ENCODE results near the gene MAD1L1. TPM values are rescaled to one million over a fixed set of nuclear protein-coding genes. Genes with fewer than 3 reads are reported as not detected.

MAD1L1 gene
- polyA plus RNA-seq, 4 donors, result 22.6 to 26.9 (median 24.6) TPM

- no peak for DNase-seq (ENCODE audit: low read depth in 4 of 4, low spot score in 3 of 4)
Measured at GRCh38 chr7:2145835-2146580, 86.7 kb downstream of the MAD1L1 start.

GRCh38 chr7:2144926-2145325, 87.8 kb downstream of the MAD1L1 start:
- DNase-seq (ENCODE audit: low read depth in 4 of 4, low spot score in 3 of 4), result no peak

GRCh38 chr7:2143981-2144595, 88.7 kb downstream of the MAD1L1 start:
- no peak for DNase-seq (ENCODE audit: low read depth in 4 of 4, low spot score in 3 of 4)

GRCh38 chr7:2143450-2143849, 89.3 kb downstream of the MAD1L1 start:
- DNase-seq (ENCODE audit: low read depth in 4 of 4, low spot score in 3 of 4), result no peak

GRCh38 chr7:2142386-2142785, 90.4 kb downstream of the MAD1L1 start:
- DNase-seq (ENCODE audit: low read depth in 4 of 4, low spot score in 3 of 4), result no peak

GRCh38 chr7:2141651-2142050, 91.1 kb downstream of the MAD1L1 start:
- DNase-seq (ENCODE audit: low read depth in 4 of 4, low spot score in 3 of 4), result no peak

GRCh38 chr7:2141021-2141410, 91.7 kb downstream of the MAD1L1 start:
- no peak for DNase-seq (ENCODE audit: low read depth in 4 of 4, low spot score in 3 of 4)

GRCh38 chr7:2140216-2141020, 92.3 kb downstream of the MAD1L1 start:
- DNase-seq (ENCODE audit: low read depth in 4 of 4, low spot score in 3 of 4), result no peak

- no peak for DNase-seq (ENCODE audit: low read depth in 4 of 4, low spot score in 3 of 4)
Measured at GRCh38 chr7:2139004-2139699, 93.6 kb downstream of the MAD1L1 start.

GRCh38 chr7:2138146-2138765, 94.5 kb downstream of the MAD1L1 start:
- no peak for DNase-seq (ENCODE audit: low read depth in 4 of 4, low spot score in 3 of 4)

- DNase-seq (ENCODE audit: low read depth in 4 of 4, low spot score in 3 of 4), result no peak
Measured at GRCh38 chr7:2134740-2135139, 98.0 kb downstream of the MAD1L1 start.

GRCh38 chr7:2132243-2132642, 100.5 kb downstream of the MAD1L1 start:
- no peak for DNase-seq (ENCODE audit: low read depth in 4 of 4, low spot score in 3 of 4)

- no peak for DNase-seq (ENCODE audit: low read depth in 4 of 4, low spot score in 3 of 4)
Measured at GRCh38 chr7:2131800-2132199, 100.9 kb downstream of the MAD1L1 start.

GRCh38 chr7:2131341-2131740, 101.4 kb downstream of the MAD1L1 start:
- DNase-seq (ENCODE audit: low read depth in 4 of 4, low spot score in 3 of 4), result no peak

- no peak for DNase-seq (ENCODE audit: low read depth in 4 of 4, low spot score in 3 of 4)
Measured at GRCh38 chr7:2130096-2130375, 102.7 kb downstream of the MAD1L1 start.

GRCh38 chr7:2129323-2130095, 103.2 kb downstream of the MAD1L1 start:
- DNase-seq (ENCODE audit: low read depth in 4 of 4, low spot score in 3 of 4), result no peak

GRCh38 chr7:2128601-2129322, 104.0 kb downstream of the MAD1L1 start:
- DNase-seq (ENCODE audit: low read depth in 4 of 4, low spot score in 3 of 4), result no peak

- DNase-seq (ENCODE audit: low read depth in 4 of 4, low spot score in 3 of 4), result no peak
Measured at GRCh38 chr7:2126621-2127020, 106.1 kb downstream of the MAD1L1 start.

GRCh38 chr7:2125931-2126330, 106.8 kb downstream of the MAD1L1 start:
- DNase-seq (ENCODE audit: low read depth in 4 of 4, low spot score in 3 of 4), result no peak
